ENCODE measurements around the gene JAM3. TPM values are rescaled to one million over a fixed set of nuclear protein-coding genes. Genes with fewer than 3 reads are reported as not detected.

JAM3 gene
- total and polyA plus RNA-seq, 10 of the 15 experiments (the other 5 are each of a cell fraction or from before 2014, with no cell fraction given), result 0.04 to 1.1 (median 0.32) TPM; not detected in 1

GRCh38 chr11:134037046-134037908 lies 31.6 kb upstream of the JAM3 start:
- in situ Hi-C loops (cut with MboI) (no loop called here), intact Hi-C loops (cut with micrococcal nuclease; ENCODE audit: unreplicated experiment) (no loop called here)
- ChIA-PET CTCF (interaction anchor here (1.1 to 1.3 kb wide), 4 partner anchors 13 to 127 kb away, joined by 3 to 5 read pairs (median 4); no protein-coding TSS in a partner anchor), RAD21 (ENCODE audit: unreplicated experiment) (no interaction called here), POLR2A (no interaction called here), SMC1A (ENCODE audit: uncharacterized antibody, unreplicated experiment) (interaction anchor here (1.4 kb wide), 1 partner anchor 13 kb away, joined by 4 read pairs; no protein-coding TSS in a partner anchor)
- Histone ChIP-seq H4K20me1 (ENCODE audit: control insufficient read depth, insufficient read depth) (no peaks in the 10 kb centered on the region), H2AFZ (ENCODE audit: control insufficient read depth, low read depth, low read length) (peak overlapping the region; percentile 51), H3K27me3 (replicated peaks in 1 of 2; ENCODE audit: control insufficient read depth in 2 of 2, insufficient read depth in 2 of 2, low read length in 1 of 2) (no peaks in the 10 kb centered on the region; a peak in 3 of 4 replicates), H3K4me2 (ENCODE audit: control insufficient read depth, insufficient read depth) (peak overlapping the region; percentile 78), H3K4me3 (peak overlapping the region; percentile 82), H3K27ac (ENCODE audit: control insufficient read depth, insufficient read depth) (no peak overlapping the region), H3K79me2 (ENCODE audit: control insufficient read depth, insufficient read depth, low read length) (no peaks in the 10 kb centered on the region), H3K9ac (ENCODE audit: control insufficient read depth, insufficient read depth, low read length) (peak overlapping the region; percentile 50; the same call in 1 of the 2 replicates), H3K36me3 (ENCODE audit: control insufficient read depth in 2 of 2, insufficient read depth in 2 of 2, low read length in 1 of 2) (no peaks in the 10 kb centered on the region), H3K4me1 (ENCODE audit: control insufficient read depth, insufficient read depth, low read length) (peaks cover 4% of the 10 kb centered on the region; the same call in 1 of the 2 replicates), H3K9me3 (replicated peaks; ENCODE audit: control insufficient read depth, insufficient read depth, low read length) (no peaks in the 10 kb centered on the region)
- FAIRE-seq (peak; percentile 65), ATAC-seq (peak; percentile 70), DNase-seq (ENCODE audit: low read depth, low spot score) (peak; percentile 7)
- no TSS peak for BruUV-seq (replicated peaks)
- WGBS (ENCODE audit: insufficient coverage, insufficient replicate concordance, low lambda C conversion rate, missing lambda C conversion rate), result 1% methylated on average over 22 of the region's 54 CpGs
- peak; percentile 75 for TF ChIP-seq PKNOX1 (IDR thresholded peaks at IDR 0.05)
- TF ChIP-seq POLR2AphosphoS5 (IDR thresholded peaks at IDR 0.05; ENCODE audit: low read length), result no peak
- no peak for TF ChIP-seq ZNF592 (IDR thresholded peaks at IDR 0.05)
- no peak for TF ChIP-seq MYC (IDR thresholded peaks at IDR 0.05; ENCODE audit: insufficient read depth, insufficient read length, insufficient replicate concordance, low read length, severe bottlenecking)
- no peak for TF ChIP-seq RAD51 (IDR thresholded peaks at IDR 0.05)
- 0 out of 2 replicates have a peak, but pooled peaks have one; percentile 21 for TF ChIP-seq GABPA (IDR thresholded peaks at IDR 0.05; ENCODE audit: low read depth)
- TF ChIP-seq NBN (IDR thresholded peaks at IDR 0.05), result no peak
- no peak for TF ChIP-seq SREBF1 (IDR thresholded peaks at IDR 0.05; ENCODE audit: low read length)
- TF ChIP-seq TCF12 (IDR thresholded peaks at IDR 0.05; ENCODE audit: low read depth, low read length), result no peak
- TF ChIP-seq, protein P1, sequence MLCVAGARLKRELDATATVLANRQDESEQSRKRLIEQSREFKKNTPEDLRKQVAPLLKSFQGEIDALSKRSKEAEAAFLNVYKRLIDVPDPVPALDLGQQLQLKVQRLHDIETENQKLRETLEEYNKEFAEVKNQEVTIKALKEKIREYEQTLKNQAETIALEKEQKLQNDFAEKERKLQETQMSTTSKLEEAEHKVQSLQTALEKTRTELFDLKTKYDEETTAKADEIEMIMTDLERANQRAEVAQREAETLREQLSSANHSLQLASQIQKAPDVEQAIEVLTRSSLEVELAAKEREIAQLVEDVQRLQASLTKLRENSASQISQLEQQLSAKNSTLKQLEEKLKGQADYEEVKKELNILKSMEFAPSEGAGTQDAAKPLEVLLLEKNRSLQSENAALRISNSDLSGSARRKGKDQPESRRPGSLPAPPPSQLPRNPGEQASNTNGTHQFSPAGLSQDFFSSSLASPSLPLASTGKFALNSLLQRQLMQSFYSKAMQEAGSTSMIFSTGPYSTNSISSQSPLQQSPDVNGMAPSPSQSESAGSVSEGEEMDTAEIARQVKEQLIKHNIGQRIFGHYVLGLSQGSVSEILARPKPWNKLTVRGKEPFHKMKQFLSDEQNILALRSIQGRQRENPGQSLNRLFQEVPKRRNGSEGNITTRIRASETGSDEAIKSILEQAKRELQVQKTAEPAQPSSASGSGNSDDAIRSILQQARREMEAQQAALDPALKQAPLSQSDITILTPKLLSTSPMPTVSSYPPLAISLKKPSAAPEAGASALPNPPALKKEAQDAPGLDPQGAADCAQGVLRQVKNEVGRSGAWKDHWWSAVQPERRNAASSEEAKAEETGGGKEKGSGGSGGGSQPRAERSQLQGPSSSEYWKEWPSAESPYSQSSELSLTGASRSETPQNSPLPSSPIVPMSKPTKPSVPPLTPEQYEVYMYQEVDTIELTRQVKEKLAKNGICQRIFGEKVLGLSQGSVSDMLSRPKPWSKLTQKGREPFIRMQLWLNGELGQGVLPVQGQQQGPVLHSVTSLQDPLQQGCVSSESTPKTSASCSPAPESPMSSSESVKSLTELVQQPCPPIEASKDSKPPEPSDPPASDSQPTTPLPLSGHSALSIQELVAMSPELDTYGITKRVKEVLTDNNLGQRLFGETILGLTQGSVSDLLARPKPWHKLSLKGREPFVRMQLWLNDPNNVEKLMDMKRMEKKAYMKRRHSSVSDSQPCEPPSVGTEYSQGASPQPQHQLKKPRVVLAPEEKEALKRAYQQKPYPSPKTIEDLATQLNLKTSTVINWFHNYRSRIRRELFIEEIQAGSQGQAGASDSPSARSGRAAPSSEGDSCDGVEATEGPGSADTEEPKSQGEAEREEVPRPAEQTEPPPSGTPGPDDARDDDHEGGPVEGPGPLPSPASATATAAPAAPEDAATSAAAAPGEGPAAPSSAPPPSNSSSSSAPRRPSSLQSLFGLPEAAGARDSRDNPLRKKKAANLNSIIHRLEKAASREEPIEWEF (IDR thresholded peaks at IDR 0.05; ENCODE audit: insufficient replicate concordance, low read depth, low read length), result no peak
- no peak for TF ChIP-seq RUNX3 (IDR thresholded peaks at IDR 0.05; ENCODE audit: low read length)
- TF ChIP-seq CBFB (IDR thresholded peaks at IDR 0.05; ENCODE audit: low read depth), result no peak
- no peak for TF ChIP-seq TAF1 (IDR thresholded peaks at IDR 0.05; ENCODE audit: borderline replicate concordance, low read depth, low read length)

All from GM12878 (cell line).